ENCODE data around the gene TRPV6. TPM values are rescaled to one million over a fixed set of nuclear protein-coding genes. Genes with fewer than 3 reads are reported as not detected.

TRPV6 gene
- total and polyA plus RNA-seq, 7 donors, result under 0.01 TPM; not detected in 6

- Histone ChIP-seq H3K9me3 (no peaks in the 10 kb centered on the region), H3K4me1 (no peaks in the 10 kb centered on the region), H3K36me3 (ENCODE audit: insufficient read depth in 1 of 2, low read depth in 1 of 2) (no peaks in the 10 kb centered on the region), H3K27me3 (ENCODE audit: insufficient read depth in 3 of 3, low read length in 2 of 3) (no peaks in the 10 kb centered on the region), H3K4me3 (no peak overlapping the region), H3K27ac (no peak overlapping the region)
- TF ChIP-seq CTCF (IDR thresholded peaks at IDR 0.05), result no peak
- intact Hi-C loops (cut with DNase I), result no loop called here
- DNase-seq (no peak), ATAC-seq (no peak)
- 90 to 94% (median 93%) methylated on average over 7 of the region's 7 CpGs for WGBS, 3 donors
Observed at GRCh38 chr7:142862786-142863400, 22.7 kb downstream of the TRPV6 start.

DNA sequence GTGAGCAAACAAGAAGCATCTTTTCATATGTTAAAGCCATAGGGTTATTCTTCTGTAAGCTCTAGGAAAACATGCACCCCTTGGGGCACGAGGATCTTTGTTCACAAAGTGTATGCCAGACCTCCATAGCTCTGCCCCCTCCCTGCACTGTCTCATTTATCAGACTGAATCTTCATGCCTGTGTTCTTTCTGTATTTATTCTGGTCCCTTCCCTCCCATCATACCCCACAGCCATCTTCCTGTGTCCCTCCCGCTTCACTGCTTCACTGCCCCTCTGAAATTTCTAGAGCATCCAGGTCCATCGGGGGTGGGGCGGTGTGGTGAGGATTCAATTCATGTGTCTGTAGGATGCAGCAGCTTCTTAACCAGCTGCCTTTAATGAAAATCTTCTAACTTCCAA is 23.2 kb downstream of the TRPV6 start:
- TF ChIP-seq CTCF (IDR thresholded peaks at IDR 0.05), result no peak
- ATAC-seq (no peak), DNase-seq (no peak)
- Histone ChIP-seq H3K27ac (no peak overlapping the region), H3K27me3 (ENCODE audit: insufficient read depth in 3 of 3, low read length in 2 of 3) (no peaks in the 10 kb centered on the region), H3K9me3 (no peaks in the 10 kb centered on the region), H3K4me3 (no peak overlapping the region), H3K36me3 (ENCODE audit: insufficient read depth in 1 of 2, low read depth in 1 of 2) (no peaks in the 10 kb centered on the region), H3K4me1 (no peaks in the 10 kb centered on the region)
- intact Hi-C loops (cut with DNase I), result no loop called here
- 88 to 94% (median 91%) methylated on average over 4 of the region's 4 CpGs for WGBS, 3 donors

- H3K4me1 ChIP-seq, result no peaks in the 10 kb centered on the region
- H3K9me3 ChIP-seq, result no peaks in the 10 kb centered on the region
- H3K4me3 ChIP-seq, result no peak overlapping the region
- intact Hi-C loops (cut with DNase I), result no loop called here
- no peak overlapping the region for H3K27ac ChIP-seq
- no peak for TF ChIP-seq CTCF (IDR thresholded peaks at IDR 0.05)
- no peaks in the 10 kb centered on the region for H3K36me3 ChIP-seq (ENCODE audit: insufficient read depth in 1 of 2, low read depth in 1 of 2)
- DNase-seq (no peak), ATAC-seq (no peak)
- H3K27me3 ChIP-seq (ENCODE audit: insufficient read depth in 3 of 3, low read length in 2 of 3), result no peaks in the 10 kb centered on the region
- 74 to 82% (median 77%) methylated on average over 3 of the region's 3 CpGs for WGBS, 3 donors
Observed at GRCh38 chr7:142860968-142861367, 24.6 kb downstream of the TRPV6 start.

DNA sequence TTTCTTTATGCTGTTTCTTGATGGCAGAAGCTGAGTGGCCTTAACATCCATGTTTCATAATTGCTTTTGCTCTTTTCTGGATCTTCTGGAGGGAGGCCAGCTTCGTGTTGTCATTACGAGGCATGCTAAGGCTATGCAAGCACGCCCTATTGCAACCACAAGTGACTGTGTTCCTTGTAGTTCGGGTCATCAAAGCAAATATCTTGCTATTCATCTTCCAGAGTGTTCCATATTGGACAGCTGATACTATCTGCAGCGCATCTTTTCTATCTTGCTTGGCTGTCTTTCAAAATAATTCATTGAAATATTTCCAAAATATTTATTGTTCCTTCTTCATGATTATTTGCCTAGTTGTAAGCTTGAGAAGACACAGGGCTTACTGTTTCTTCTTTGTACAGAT is 25.7 kb downstream of the TRPV6 start:
- intact Hi-C loops (cut with DNase I), result loop anchor here in 1 of 2 donors (10.0 kb wide), 1 partner anchor 355 kb away; no protein-coding TSS in a partner anchor
- H3K4me3 ChIP-seq, result no peak overlapping the region
- no peaks in the 10 kb centered on the region for H3K4me1 ChIP-seq
- H3K27me3 ChIP-seq (ENCODE audit: insufficient read depth in 3 of 3, low read length in 2 of 3), result no peaks in the 10 kb centered on the region
- no peak overlapping the region for H3K27ac ChIP-seq
- TF ChIP-seq CTCF (IDR thresholded peaks at IDR 0.05), result no peak
- peak in 1 of 2 donors; percentile 46 for DNase-seq
- H3K36me3 ChIP-seq (ENCODE audit: insufficient read depth in 1 of 2, low read depth in 1 of 2), result no peaks in the 10 kb centered on the region
- WGBS, 3 donors, result 52 to 62% (median 52%) methylated on average over 5 of the region's 5 CpGs
- no peaks in the 10 kb centered on the region for H3K9me3 ChIP-seq
- ATAC-seq, result no peak

DNA sequence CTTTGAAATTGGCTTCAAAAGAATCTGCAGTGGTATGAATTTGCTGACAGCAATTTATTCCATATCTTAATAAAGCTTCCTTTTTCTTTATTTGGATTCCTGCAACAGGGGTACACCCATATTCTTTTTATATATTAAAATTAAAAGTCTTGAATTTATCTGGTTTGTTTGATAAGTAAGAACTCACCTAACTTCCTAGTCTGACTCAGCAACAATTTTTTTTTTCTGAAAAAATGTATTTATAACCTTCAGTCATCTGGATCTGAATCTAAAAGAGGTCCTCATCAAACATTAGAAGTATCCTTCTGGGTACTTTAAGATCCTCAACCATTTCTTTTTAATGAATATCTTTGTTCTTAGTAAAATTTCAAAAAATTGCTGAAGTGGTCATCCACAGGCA is 26.1 kb downstream of the TRPV6 start:
- no peak overlapping the region for H3K27ac ChIP-seq
- no peak for TF ChIP-seq CTCF (IDR thresholded peaks at IDR 0.05)
- H3K4me1 ChIP-seq, result no peaks in the 10 kb centered on the region
- DNase-seq, result no peak
- H3K9me3 ChIP-seq, result no peaks in the 10 kb centered on the region
- no peaks in the 10 kb centered on the region for H3K36me3 ChIP-seq (ENCODE audit: insufficient read depth in 1 of 2, low read depth in 1 of 2)
- no peak overlapping the region for H3K4me3 ChIP-seq
- no peaks in the 10 kb centered on the region for H3K27me3 ChIP-seq (ENCODE audit: insufficient read depth in 3 of 3, low read length in 2 of 3)
- intact Hi-C loops (cut with DNase I), result loop anchor here in 1 of 2 donors (10.0 kb wide), 1 partner anchor 355 kb away; no protein-coding TSS in a partner anchor
- no peak for ATAC-seq

Measured in psoas muscle (tissue), 8 donors.